ENCODE measurements around the gene FUT6.

DNA sequence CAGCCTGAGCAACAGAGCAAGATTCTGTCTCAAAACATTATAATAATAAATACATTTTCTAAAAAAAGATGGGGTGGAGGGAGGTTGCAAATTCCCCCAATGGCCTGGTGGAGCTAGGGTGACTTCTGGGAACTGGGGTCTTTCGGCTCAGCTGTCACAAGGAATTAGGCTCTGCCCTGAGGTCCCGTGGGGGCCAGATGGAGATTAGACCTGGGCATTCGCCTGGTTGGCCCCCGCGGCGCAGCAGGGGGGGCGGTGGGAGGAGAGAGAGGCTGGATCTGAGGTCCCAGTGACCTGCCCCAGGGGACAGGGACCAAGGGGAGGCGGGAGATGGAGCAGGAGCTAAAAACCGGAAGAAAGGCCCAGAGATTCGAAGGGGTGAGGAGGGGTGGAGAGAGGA is 14.8 kb downstream of the FUT6 start:
- no peak for TF ChIP-seq POLR2A (IDR thresholded peaks at IDR 0.05)
- no peak for TF ChIP-seq POLR2AphosphoS5 (IDR thresholded peaks at IDR 0.05)
- TF ChIP-seq EP300 (IDR thresholded peaks at IDR 0.05), result no peak
